ENCODE data around the gene AKAP1. TPM values are rescaled to one million over a fixed set of nuclear protein-coding genes. Genes with fewer than 3 reads are reported as not detected.

Gene AKAP1
- total RNA-seq, 2 donors from 2014 or later: 90.4 to 139 TPM

Other genes starting within 250 kb of the AKAP1 start
- gene TRIM25, start 171.2 kb upstream of the AKAP1 start, total RNA-seq: 10 to 100 TPM in 1 of 2 donors, 1 to 10 TPM in 1; 7.5 to 17.6 TPM
- gene COIL, start 124.2 kb upstream of the AKAP1 start, total RNA-seq: 1 to 10 TPM; 7.3 to 7.9 TPM
- gene SCPEP1, start 107.1 kb upstream of the AKAP1 start, total RNA-seq: 10 to 100 TPM; 42.3 to 54.2 TPM
- 10 to 100 TPM; 30.1 to 41.1 TPM for gene MSI2, start 171.3 kb downstream of the AKAP1 start, total RNA-seq

Measured in right atrium auricular region (tissue), 2 donors.